ENCODE results near the gene BRINP3. TPM values are rescaled to one million over a fixed set of nuclear protein-coding genes. Genes with fewer than 3 reads are reported as not detected.

BRINP3 gene
- total RNA-seq, 1 donor from 2014 or later, result 0.40 TPM

GRCh38 chr1:190456129-190456528, 21.5 kb downstream of the BRINP3 start:
- intact Hi-C loops (cut with DNase I), result no loop called here
- ATAC-seq, result no peak
- DNase-seq (ENCODE audit: low spot score), result no peak

GRCh38 chr1:190455631-190456030, 22.0 kb downstream of the BRINP3 start:
- no peak for ATAC-seq
- intact Hi-C loops (cut with DNase I), result no loop called here
- DNase-seq (ENCODE audit: low spot score), result no peak

DNA sequence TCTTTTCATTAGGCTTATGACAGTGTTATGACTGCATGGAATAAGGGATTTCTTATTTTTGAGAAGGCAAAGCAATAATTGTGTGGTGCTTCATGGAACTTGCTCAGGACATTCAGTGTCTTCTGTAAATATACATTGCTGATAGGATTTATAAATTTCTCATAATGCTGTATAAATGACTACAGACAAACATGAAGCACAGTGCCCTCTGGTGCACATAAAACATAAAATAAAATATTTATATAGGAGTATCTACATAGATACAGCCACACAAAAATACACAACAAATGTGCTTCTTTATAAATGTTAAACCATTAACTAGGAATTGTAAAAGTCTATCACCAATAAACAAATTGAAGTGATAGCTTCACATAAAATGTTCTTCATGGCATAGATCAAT, 24.1 kb downstream of the BRINP3 start:
- intact Hi-C loops (cut with DNase I), result no loop called here
- no peak for DNase-seq (ENCODE audit: low spot score)
- ATAC-seq, result no peak

GRCh38 chr1:190452272-190452848, 25.3 kb downstream of the BRINP3 start:
- DNase-seq (ENCODE audit: low spot score) (no peak), ATAC-seq (no peak)
- intact Hi-C loops (cut with DNase I), result no loop called here

- DNase-seq (ENCODE audit: low spot score) (no peak), ATAC-seq (no peak)
- intact Hi-C loops (cut with DNase I), result no loop called here
These were observed 33.2 kb downstream of the BRINP3 start for GRCh38 chr1:190444464-190444863.

DNA sequence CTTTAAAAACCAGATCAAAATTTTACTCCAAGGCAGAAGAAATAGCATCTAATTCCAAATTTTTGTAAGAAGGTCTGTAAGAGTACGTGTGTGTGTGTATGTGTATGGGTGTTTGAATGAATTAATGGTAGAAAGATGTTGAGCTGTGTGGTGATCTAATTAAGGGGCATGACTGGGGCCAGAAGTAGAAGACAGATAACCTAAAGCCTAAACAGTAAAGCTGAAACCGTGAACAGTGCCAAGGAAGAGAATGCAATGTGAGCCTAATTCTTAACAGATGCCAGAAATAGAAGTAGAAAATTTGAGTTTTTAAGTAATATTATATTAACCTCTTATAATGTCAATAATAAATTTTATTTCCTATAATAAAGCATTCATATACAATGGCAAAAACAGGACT, 38.2 kb downstream of the BRINP3 start:
- intact Hi-C loops (cut with DNase I), result no loop called here
- ATAC-seq, result no peak

GRCh38 chr1:190436615-190437014, 41.0 kb downstream of the BRINP3 start:
- no peak for DNase-seq (ENCODE audit: low spot score)
- intact Hi-C loops (cut with DNase I), result no loop called here
- ATAC-seq, result no peak

More for the DNA sequence above, 38.2 kb downstream of the BRINP3 start:
- no peak for DNase-seq (ENCODE audit: low spot score)

DNA sequence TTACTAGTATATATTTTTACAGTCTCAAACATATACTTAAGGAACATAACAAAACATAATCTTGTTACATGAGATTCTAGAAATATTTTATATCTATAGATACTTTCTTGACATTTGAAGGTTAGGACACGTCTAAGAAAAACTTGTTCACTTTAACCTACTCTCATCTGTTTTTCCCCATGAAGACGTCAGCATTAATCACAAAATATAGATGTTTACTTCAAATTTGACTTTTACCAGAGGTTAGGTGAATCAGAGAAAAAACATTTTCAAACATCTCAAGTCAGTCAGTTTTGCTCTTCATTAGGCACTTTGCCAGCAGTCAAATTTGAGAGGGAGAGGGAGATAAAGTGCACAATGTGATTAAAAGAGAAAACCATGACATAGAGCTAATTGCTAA, 47.7 kb downstream of the BRINP3 start:
- DNase-seq (ENCODE audit: low spot score), result no peak
- intact Hi-C loops (cut with DNase I), result no loop called here
- ATAC-seq, result no peak

GRCh38 chr1:190429141-190429540, 48.5 kb downstream of the BRINP3 start:
- DNase-seq (ENCODE audit: low spot score), result no peak
- intact Hi-C loops (cut with DNase I), result no loop called here
- ATAC-seq, result no peak

- ATAC-seq, result no peak
- intact Hi-C loops (cut with DNase I), result no loop called here
These were observed 61.4 kb downstream of the BRINP3 start for GRCh38 chr1:190416239-190416638.

DNA sequence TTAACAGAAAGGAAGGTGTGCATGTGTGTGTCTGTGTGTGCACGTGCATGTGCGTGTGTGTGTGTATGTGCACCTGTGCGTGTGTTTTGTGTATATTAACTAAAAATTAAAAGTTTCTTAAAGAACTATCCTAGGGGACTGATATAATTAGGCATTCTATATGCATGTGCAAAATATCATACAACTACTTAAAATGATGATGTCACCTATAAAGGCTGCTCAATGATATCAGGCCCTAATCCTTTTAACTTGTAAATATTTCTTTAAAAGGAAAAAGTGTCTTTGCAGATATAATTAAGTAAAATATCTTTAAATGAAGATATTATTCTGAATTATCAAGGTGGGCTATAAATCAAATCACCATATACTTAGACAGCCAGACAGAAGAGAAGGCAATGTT, 64.5 kb downstream of the BRINP3 start:
- no peak for DNase-seq (ENCODE audit: low spot score)
- intact Hi-C loops (cut with DNase I), result no loop called here

More at GRCh38 chr1:190416239-190416638, 61.4 kb downstream of the BRINP3 start:
- no peak for DNase-seq (ENCODE audit: low spot score)

GRCh38 chr1:190403402-190403801, 74.3 kb downstream of the BRINP3 start:
- no peak for DNase-seq (ENCODE audit: low spot score)
- intact Hi-C loops (cut with DNase I), result no loop called here

More for the DNA sequence above, 64.5 kb downstream of the BRINP3 start:
- ATAC-seq, result no peak

GRCh38 chr1:190399233-190399632, 78.4 kb downstream of the BRINP3 start:
- DNase-seq (ENCODE audit: low spot score), result no peak
- ATAC-seq, result no peak
- intact Hi-C loops (cut with DNase I), result no loop called here

More at GRCh38 chr1:190403402-190403801, 74.3 kb downstream of the BRINP3 start:
- no peak for ATAC-seq

DNA sequence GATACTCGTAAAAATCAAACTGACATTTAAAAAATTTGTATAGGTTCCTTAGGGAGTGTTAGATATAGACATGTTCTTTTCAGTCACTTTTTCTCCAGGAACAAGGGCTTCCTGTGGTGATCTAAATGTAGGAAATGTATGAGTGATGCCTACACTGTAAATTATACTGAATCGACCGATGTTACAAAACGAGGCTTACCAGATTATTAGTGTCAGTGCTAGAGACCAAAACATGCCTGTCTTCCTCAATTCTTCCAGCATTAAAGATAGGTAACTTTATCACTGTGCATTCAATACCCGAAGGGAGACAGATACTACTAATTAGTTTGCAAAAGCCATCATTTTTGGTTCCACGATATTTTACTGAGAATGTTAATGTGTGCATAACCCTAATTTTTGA, 86.1 kb downstream of the BRINP3 start:
- ATAC-seq (no peak), DNase-seq (ENCODE audit: low spot score) (no peak)
- intact Hi-C loops (cut with DNase I), result no loop called here

GRCh38 chr1:190377991-190378390, 99.7 kb downstream of the BRINP3 start:
- DNase-seq (ENCODE audit: low spot score) (no peak), ATAC-seq (no peak)
- intact Hi-C loops (cut with DNase I), result no loop called here

DNA sequence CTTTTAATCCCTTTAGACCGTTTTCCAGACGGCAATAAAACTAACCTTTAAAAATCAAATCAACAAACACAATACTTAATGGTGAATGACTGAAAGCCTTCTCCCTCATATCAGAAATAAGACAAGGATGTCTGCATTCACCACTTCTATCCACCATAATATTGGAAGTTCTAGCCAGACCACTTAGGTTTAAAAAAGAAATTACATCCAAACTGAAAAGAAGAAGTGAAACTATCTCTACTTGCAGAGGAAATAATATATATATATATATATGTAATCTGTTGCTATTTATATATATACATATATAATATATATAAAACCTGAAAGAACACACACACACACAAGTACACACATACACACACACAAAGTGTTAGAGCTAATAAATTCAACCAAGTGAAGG, 100.4 kb downstream of the BRINP3 start:
- intact Hi-C loops (cut with DNase I), result no loop called here
- no peak for ATAC-seq
- no peak for DNase-seq (ENCODE audit: low spot score)

DNA sequence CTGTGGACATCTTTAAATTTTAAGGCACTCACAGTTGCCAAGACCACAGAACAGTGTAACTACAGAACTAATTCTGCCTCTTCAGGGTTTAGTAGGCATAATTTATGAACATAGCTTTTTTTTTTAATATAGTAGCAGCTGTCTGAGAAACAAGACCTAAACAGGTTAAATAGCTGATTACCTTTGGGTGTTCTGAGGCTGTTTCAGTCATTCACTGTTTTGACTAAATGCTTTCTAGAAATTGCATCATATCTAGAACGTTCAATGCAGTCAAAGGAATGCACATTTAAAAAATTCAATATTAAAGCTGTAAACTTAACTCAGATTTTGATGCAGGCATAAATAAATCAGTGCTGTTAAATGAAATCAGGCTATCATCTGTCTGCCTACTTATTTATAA, 101.6 kb downstream of the BRINP3 start:
- ATAC-seq (no peak), DNase-seq (ENCODE audit: low spot score) (no peak)
- intact Hi-C loops (cut with DNase I), result no loop called here

DNA sequence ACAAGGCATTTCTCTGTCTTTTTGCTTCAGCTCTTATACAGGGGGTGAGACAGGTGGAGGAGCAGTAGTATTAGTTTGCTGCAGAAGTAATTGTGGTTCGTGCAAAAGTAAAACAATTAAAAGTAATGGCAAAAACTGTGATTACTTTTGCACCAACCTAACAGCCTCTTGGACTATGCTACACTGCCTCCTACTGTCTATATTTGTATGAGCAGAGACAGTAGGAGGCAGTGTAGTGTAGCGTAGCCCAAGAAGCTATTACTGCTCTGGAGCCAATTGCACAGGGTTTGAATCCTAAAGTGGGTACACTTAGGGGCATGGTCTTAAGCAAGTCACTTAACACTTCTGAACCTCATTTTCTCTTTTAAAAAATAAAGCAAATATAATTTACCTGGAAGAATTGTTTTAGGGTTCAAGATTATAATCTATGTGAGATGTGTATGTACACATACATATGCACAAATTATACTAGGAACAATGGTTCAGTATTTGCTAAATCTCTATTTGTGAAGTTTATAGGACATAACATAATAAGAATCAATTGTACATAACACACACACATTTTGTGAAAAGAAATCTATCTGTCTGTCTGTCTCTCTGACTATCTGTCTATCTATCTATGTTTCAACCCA, 103.8 kb downstream of the BRINP3 start:
- ATAC-seq (no peak), DNase-seq (ENCODE audit: low spot score) (no peak)
- intact Hi-C loops (cut with DNase I), result no loop called here

DNA sequence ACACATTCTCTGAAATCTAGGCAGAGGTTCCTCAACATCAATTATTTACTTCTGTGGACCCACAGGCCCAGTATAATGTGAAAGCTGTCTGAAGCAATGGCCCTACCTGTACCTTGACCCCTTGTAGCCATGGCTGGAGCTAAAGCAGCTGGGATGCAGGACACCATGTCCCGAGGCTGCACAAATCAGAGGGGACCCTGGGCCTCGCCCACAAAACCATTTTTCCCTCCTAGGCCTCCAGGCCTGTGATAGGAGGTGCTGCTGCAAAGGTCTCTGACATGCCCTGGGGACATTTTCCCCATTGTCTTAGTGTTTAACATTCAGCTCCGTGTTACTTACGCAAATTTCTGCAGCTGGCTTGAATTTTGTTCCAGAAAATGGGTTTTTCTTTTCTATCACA, 110.5 kb downstream of the BRINP3 start:
- DNase-seq (ENCODE audit: low spot score) (no peak), ATAC-seq (no peak)
- intact Hi-C loops (cut with DNase I), result no loop called here

GRCh38 chr1:190365283-190365682, 112.4 kb downstream of the BRINP3 start:
- intact Hi-C loops (cut with DNase I), result no loop called here
- DNase-seq (ENCODE audit: low spot score) (no peak), ATAC-seq (no peak)

- DNase-seq (ENCODE audit: low spot score) (no peak), ATAC-seq (no peak)
- intact Hi-C loops (cut with DNase I), result no loop called here
These were observed 124.0 kb downstream of the BRINP3 start for GRCh38 chr1:190353538-190354101.

All from sciatic nerve (tissue), 2 donors.